ENCODE measurements around the gene PIGK. TPM values are rescaled to one million over a fixed set of nuclear protein-coding genes. Genes with fewer than 3 reads are reported as not detected.

The PIGK gene
- total RNA-seq, 2 experiments from 2014 or later, result 8.6 to 17.4 TPM

DNA sequence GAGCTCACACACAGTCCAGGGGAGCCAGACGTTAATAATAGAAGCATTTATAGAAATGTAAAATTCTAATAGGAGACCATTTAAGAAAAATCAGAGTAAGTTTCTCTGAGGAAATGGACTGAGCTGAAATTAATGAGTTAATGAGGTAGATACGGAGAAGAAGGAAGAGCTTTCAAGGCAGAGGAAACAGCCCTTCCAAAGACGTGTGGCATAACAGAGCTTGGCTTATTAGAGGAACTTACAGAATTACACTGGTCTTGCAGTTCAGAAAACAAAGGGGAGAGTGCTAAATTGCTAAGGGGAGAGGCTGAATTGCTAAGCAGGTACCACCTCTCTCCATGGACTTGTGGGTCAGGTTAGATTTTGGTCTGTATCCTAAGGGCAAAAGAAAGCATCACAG lies 8.2 kb upstream of the PIGK start:
- BruUV-seq (replicated peaks), result no TSS peak
- H3K4me1 ChIP-seq (ENCODE audit: insufficient read depth, low read length, poor library complexity, severe bottlenecking), result no peaks in the 10 kb centered on the region
- H3K36me3 ChIP-seq (ENCODE audit: insufficient read depth, low read length), result no peaks in the 10 kb centered on the region
- no peaks in the 10 kb centered on the region for H3K79me2 ChIP-seq (ENCODE audit: insufficient read depth, low read depth, low read length)
- H3K4me3 ChIP-seq (ENCODE audit: low read depth, low read length, poor library complexity, severe bottlenecking), result no peak overlapping the region
- no peak for DNase-seq (ENCODE audit: low spot score)
- TF ChIP-seq, protein P1, sequence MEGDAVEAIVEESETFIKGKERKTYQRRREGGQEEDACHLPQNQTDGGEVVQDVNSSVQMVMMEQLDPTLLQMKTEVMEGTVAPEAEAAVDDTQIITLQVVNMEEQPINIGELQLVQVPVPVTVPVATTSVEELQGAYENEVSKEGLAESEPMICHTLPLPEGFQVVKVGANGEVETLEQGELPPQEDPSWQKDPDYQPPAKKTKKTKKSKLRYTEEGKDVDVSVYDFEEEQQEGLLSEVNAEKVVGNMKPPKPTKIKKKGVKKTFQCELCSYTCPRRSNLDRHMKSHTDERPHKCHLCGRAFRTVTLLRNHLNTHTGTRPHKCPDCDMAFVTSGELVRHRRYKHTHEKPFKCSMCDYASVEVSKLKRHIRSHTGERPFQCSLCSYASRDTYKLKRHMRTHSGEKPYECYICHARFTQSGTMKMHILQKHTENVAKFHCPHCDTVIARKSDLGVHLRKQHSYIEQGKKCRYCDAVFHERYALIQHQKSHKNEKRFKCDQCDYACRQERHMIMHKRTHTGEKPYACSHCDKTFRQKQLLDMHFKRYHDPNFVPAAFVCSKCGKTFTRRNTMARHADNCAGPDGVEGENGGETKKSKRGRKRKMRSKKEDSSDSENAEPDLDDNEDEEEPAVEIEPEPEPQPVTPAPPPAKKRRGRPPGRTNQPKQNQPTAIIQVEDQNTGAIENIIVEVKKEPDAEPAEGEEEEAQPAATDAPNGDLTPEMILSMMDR (conservative IDR thresholded peaks at IDR 0.05; ENCODE audit: low read length), result no peak
- TF ChIP-seq EZH2phosphoT487 (IDR thresholded peaks at IDR 0.05; ENCODE audit: borderline replicate concordance, low read depth, low read length), result no peak
- intact Hi-C loops (cut with micrococcal nuclease; ENCODE audit: unreplicated experiment), result no loop called here
- no peaks in the 10 kb centered on the region for H3K9me2 ChIP-seq (ENCODE audit: insufficient read depth, low read length)
- ChIA-PET POLR2A (interaction anchor here (0.9 kb wide), 1 partner anchor 21 kb away, joined by 3 read pairs; no protein-coding TSS in a partner anchor), CTCF (ENCODE audit: unreplicated experiment) (no interaction called here)
- no peaks in the 10 kb centered on the region for H4K20me1 ChIP-seq (ENCODE audit: insufficient read depth, low read length)
- H3K27ac ChIP-seq (ENCODE audit: low read depth, low read length, poor library complexity, severe bottlenecking), result no peak overlapping the region
- H3K9me3 ChIP-seq (ENCODE audit: low read length), result no peaks in the 10 kb centered on the region
- H3K4me2 ChIP-seq (ENCODE audit: low read length), result no peak overlapping the region
- H2AFZ ChIP-seq (ENCODE audit: low read length), result no peak overlapping the region

DNA sequence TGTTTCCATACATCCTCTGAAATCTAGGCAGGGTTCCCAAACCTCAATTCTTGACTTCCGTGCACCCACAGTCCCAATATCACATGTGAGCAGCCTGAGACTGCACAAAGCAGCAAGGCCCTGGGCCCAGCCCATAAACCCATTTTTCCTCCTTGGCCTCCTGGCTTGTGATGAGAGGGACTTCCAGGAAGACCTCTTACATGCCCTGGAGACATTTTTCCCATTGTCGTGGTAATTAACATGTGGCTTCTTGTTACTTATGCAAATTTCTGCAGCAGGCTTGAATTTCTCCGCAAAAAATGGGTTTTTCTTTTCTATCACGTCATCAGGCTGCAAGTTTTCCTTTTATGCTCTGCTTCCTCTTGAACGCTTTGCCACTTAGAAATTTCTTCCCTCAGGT lies 3.3 kb upstream of the PIGK start:
- Histone ChIP-seq H3K4me1 (ENCODE audit: insufficient read depth, low read length, poor library complexity, severe bottlenecking) (peaks cover 7% of the 10 kb centered on the region), H3K36me3 (ENCODE audit: insufficient read depth, low read length) (peaks cover 6% of the 10 kb centered on the region; the same call in 1 of the 2 replicates), H2AFZ (ENCODE audit: low read length) (no peak overlapping the region), H3K27ac (ENCODE audit: low read depth, low read length, poor library complexity, severe bottlenecking) (no peak overlapping the region), H3K9me3 (ENCODE audit: low read length) (peaks cover 8% of the 10 kb centered on the region; the same call in 1 of the 2 replicates), H3K4me2 (ENCODE audit: low read length) (no peak overlapping the region), H3K79me2 (ENCODE audit: insufficient read depth, low read depth, low read length) (peaks cover 21% of the 10 kb centered on the region; the same call in 1 of the 2 replicates), H3K4me3 (ENCODE audit: low read depth, low read length, poor library complexity, severe bottlenecking) (no peak overlapping the region), H4K20me1 (ENCODE audit: insufficient read depth, low read length) (no peaks in the 10 kb centered on the region), H3K9me2 (ENCODE audit: insufficient read depth, low read length) (no peaks in the 10 kb centered on the region)
- DNase-seq (ENCODE audit: low spot score), result no peak
- ChIA-PET CTCF (ENCODE audit: unreplicated experiment) (no interaction called here), POLR2A (no interaction called here)
- intact Hi-C loops (cut with micrococcal nuclease; ENCODE audit: unreplicated experiment), result no loop called here
- TF ChIP-seq, protein P1 (conservative IDR thresholded peaks at IDR 0.05; ENCODE audit: low read length), result no peak
- TF ChIP-seq EZH2phosphoT487 (IDR thresholded peaks at IDR 0.05; ENCODE audit: borderline replicate concordance, low read depth, low read length), result no peak
- BruUV-seq (replicated peaks), result no TSS peak

DNA sequence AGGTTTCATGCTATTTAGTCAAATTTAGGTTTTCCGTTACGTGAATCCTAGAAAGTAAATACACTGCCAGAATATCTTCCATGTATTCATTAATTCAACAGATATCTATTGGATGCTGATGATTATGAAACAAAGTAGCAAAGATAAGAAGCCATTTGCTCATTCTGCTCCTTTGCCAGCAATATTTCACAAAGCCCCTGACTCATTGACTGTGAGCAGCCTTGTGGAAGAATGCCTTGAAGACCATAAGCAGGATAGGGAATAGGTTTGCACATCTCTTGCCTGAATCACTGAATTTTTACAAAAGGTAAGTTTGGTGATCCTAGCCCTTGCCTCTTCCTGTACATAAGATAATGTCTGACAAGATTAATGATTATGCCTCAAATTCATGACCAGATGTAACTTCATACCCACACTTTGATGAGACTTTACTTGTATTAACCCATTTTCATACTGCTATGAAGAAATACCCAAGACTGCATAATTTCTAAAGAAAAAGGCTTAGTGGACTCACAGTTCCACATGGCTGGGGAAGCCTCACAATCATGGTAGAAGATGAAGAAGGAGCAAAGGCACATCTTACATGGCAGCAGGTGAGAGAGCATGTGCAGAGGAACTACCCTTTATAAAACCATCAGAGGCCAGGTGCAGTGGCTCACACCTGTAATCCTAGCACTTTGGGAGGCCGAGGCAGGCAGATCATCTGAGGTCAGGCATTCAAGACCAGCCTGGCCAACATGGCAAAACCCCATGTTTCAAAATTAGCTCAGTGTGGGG lies 1.6 kb upstream of the PIGK start:
- H3K4me1 ChIP-seq (ENCODE audit: insufficient read depth, low read length, poor library complexity, severe bottlenecking), result peaks cover 7% of the 10 kb centered on the region
- intact Hi-C loops (cut with micrococcal nuclease; ENCODE audit: unreplicated experiment), result no loop called here
- DNase-seq (ENCODE audit: low spot score), result no peak
- peaks cover 21% of the 10 kb centered on the region; the same call in 1 of the 2 replicates for H3K79me2 ChIP-seq (ENCODE audit: insufficient read depth, low read depth, low read length)
- no TSS peak for BruUV-seq (replicated peaks)
- peaks cover 8% of the 10 kb centered on the region; the same call in 1 of the 2 replicates for H3K9me3 ChIP-seq (ENCODE audit: low read length)
- ChIA-PET CTCF (ENCODE audit: unreplicated experiment) (no interaction called here), POLR2A (interaction anchor here (0.6 kb wide), 1 partner anchor 1119 kb away, joined by 3 read pairs; no protein-coding TSS in a partner anchor)
- H3K27ac ChIP-seq (ENCODE audit: low read depth, low read length, poor library complexity, severe bottlenecking), result no peak overlapping the region
- no peaks in the 10 kb centered on the region for H3K9me2 ChIP-seq (ENCODE audit: insufficient read depth, low read length)
- no peaks in the 10 kb centered on the region for H4K20me1 ChIP-seq (ENCODE audit: insufficient read depth, low read length)
- H2AFZ ChIP-seq (ENCODE audit: low read length), result no peak overlapping the region
- no peak overlapping the region for H3K4me3 ChIP-seq (ENCODE audit: low read depth, low read length, poor library complexity, severe bottlenecking)
- H3K36me3 ChIP-seq (ENCODE audit: insufficient read depth, low read length), result peaks cover 6% of the 10 kb centered on the region; the same call in 1 of the 2 replicates
- TF ChIP-seq, protein P1 (conservative IDR thresholded peaks at IDR 0.05; ENCODE audit: low read length), result no peak
- no peak for TF ChIP-seq EZH2phosphoT487 (IDR thresholded peaks at IDR 0.05; ENCODE audit: borderline replicate concordance, low read depth, low read length)
- H3K4me2 ChIP-seq (ENCODE audit: low read length), result no peak overlapping the region
